Lung (tissue), 12 donors: ENCODE data around the gene HDX. TPM values are rescaled to one million over a fixed set of nuclear protein-coding genes. Genes with fewer than 3 reads are reported as not detected.

Experiments
- ATAC-seq: fragments of 200-7000 bp; cut with Tn5 transposase; one replicate; pipeline ENCODE4 v1.9.1; 2020; ENCODE audit warnings: moderate number of reproducible peaks; ENCODE audit not compliant: insufficient read depth, low FRiP score
- DNase-seq, 3 donors: peaks; one replicate each; pipeline ENCODE4 v3.0.0-alpha.2; 2013 to 2017
- H3K27ac ChIP-seq, 2 donors: one replicate each; pipeline ENCODE4 v1.5.1; 2013; ENCODE audit warnings: mild to moderate bottlenecking in 2 of 2, moderate library complexity in 2 of 2, control low read depth in 1 of 2, inconsistent platforms in 1 of 2, low read depth in 1 of 2, low read length in 1 of 2
- H3K27me3 ChIP-seq, 3 donors: one replicate each; pipeline ENCODE4 v1.5.1; 2013; ENCODE audit warnings: low read length in 2 of 3; ENCODE audit not compliant: control insufficient read depth in 3 of 3, insufficient read depth in 3 of 3
- H3K36me3 ChIP-seq, 4 donors: one replicate each; pipeline ENCODE4 v1.5.1; 2013; ENCODE audit warnings: low read length in 4 of 4, mild to moderate bottlenecking in 1 of 4, moderate library complexity in 1 of 4; ENCODE audit not compliant: control insufficient read depth in 4 of 4, insufficient read depth in 4 of 4
- H3K4me1 ChIP-seq, 5 donors: one replicate each; pipeline ENCODE4 v1.5.1; 2013; ENCODE audit warnings: low read length in 5 of 5, mild to moderate bottlenecking in 2 of 5, moderate library complexity in 1 of 5; ENCODE audit not compliant: control insufficient read depth in 5 of 5, insufficient read depth in 5 of 5
- H3K4me3 ChIP-seq: one replicate; pipeline ENCODE4 v1.5.1; 2013; ENCODE audit warnings: mild to moderate bottlenecking, control low read depth, moderate library complexity
- H3K9ac ChIP-seq, 2 donors: one replicate each; pipeline ENCODE4 v1.5.1; 2013; ENCODE audit warnings: low read length in 2 of 2, control low read depth in 1 of 2; ENCODE audit not compliant: insufficient read depth in 1 of 2
- H3K9me3 ChIP-seq, 4 donors: one replicate each; pipeline ENCODE4 v1.5.1; 2013; ENCODE audit warnings: low read length in 3 of 4, mild to moderate bottlenecking in 1 of 4, moderate library complexity in 1 of 4; ENCODE audit not compliant: control insufficient read depth in 4 of 4, insufficient read depth in 3 of 4
- WGBS, 2 donors: extraction: QIAGEN DNeasy Blood & Tissue Kit; methylation state at CpG; one replicate each; pipeline ENCODE4 v1.1.7; 2013; 5-methylcytosine and 5-hydroxymethylcytosine counted together
- polyA plus RNA-seq, 2 donors: library from polyadenylated mRNA; stranded (reverse); fragments of 200-250 nt; gene quantifications; one replicate each; pipeline ENCODE4 v1.2.1, GENCODE V29; 2013
- total RNA-seq, 2 donors: library from RNA; depleted of rRNA in 1 of 2; stranded (reverse); fragments of >200 nt in 1 of 2; gene quantifications; one replicate each; pipeline ENCODE4 v1.2.1, GENCODE V29; 2014 to 2021
- TF ChIP-seq, protein P1 (sequence below): IDR thresholded peaks from 2 replicates; pipeline ENCODE4 v1.5.1; 2012; ENCODE audit warnings: mild to moderate bottlenecking; ENCODE audit errors: control extremely low read depth, extremely low read depth
- donor health status: control.
- donor health status: control.
- donor health status: Bipolar disorder and iron deficiency.
- donor health status: healthy.
- donor health status: DM: yes; HTN: yes; CAD: no.

The HDX gene
- total and polyA plus RNA-seq, 4 donors, result 0.43 to 11.2 (median 2.4) TPM

DNA sequence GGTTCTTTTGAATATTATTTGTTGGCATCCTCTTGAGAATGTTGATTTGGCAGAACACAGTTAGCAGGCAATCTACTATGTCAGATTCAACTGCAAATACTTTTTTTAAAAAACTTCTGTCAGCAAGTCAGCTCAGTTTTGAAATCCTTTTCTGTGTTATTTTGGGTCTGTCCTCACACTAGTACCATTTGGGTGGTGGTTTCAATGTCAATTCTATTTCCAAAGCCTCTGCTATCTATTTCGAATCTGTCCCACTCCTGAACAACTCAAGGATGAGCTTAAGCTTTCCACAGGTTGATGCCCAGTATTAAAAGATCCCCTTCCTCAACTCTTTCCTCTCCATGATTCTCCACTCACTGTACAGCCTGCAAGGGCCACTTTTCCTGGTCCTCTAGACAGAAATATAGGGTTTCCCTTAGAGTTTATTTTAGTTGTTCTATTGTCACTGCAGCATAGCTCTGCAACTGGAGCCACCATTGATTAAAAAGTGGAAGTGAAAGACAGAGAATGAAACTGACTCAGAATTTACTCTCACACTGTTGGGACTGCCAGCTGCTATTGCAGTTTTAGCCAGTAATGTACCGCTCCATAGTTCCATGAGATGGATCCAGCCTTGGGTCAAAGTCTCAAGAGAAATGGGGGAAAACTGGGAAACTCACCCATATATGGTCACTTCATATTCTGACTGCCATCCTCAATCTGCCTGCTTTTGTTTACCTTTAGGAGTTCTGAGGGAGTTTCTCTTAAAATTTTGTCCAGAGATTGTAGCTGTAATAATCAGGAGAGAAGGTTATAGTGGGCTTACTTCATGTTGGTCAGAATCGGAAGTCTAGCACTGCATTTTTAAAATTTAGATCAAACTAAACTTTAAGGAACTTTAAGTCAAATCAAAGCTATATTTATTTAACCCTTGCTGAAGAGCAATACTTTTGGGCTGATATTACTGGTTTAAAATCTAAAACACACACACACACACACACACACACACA, 14.6 kb downstream of the HDX start:
- 66 to 78% methylated on average over 3 of the region's 3 CpGs for WGBS, 2 donors

DNA sequence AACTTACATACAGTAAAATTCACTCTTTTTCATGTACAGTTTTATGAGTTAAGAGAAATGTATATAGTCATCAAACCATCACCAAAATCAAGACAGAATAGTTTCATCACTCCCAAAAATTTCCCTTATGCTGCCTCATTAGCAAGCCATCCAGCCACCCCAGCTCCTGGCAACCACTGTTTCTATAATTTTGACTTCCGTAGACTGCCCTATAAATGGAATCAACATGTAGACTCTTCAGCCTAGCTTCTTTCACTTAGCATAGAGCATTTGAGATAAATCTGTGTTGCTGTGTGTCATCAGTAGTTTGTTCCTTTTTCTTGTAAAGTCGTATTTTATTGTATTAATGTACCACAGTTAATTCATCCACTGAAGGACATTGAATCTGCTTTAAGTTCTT, 23.2 kb downstream of the HDX start:
- Histone ChIP-seq H3K27ac (no peak overlapping the region), H3K9ac (no peak overlapping the region), H3K4me3 (no peak overlapping the region), H3K36me3 (peaks cover 0 to 4% (median 0%) of the 10 kb centered on the region in 4 donors), H3K4me1 (no peaks in the 10 kb centered on the region), H3K27me3 (no peaks in the 10 kb centered on the region), H3K9me3 (peaks cover 0 to 6% (median 2%) of the 10 kb centered on the region in 4 donors)
- ATAC-seq (no peak), DNase-seq (no peak)
- TF ChIP-seq, protein P1, sequence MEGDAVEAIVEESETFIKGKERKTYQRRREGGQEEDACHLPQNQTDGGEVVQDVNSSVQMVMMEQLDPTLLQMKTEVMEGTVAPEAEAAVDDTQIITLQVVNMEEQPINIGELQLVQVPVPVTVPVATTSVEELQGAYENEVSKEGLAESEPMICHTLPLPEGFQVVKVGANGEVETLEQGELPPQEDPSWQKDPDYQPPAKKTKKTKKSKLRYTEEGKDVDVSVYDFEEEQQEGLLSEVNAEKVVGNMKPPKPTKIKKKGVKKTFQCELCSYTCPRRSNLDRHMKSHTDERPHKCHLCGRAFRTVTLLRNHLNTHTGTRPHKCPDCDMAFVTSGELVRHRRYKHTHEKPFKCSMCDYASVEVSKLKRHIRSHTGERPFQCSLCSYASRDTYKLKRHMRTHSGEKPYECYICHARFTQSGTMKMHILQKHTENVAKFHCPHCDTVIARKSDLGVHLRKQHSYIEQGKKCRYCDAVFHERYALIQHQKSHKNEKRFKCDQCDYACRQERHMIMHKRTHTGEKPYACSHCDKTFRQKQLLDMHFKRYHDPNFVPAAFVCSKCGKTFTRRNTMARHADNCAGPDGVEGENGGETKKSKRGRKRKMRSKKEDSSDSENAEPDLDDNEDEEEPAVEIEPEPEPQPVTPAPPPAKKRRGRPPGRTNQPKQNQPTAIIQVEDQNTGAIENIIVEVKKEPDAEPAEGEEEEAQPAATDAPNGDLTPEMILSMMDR, result no peak
- 76 to 95% methylated on average over 2 of the region's 2 CpGs for WGBS, 2 donors

More for the DNA sequence above, 14.6 kb downstream of the HDX start:
- Histone ChIP-seq H3K4me3 (no peak overlapping the region), H3K4me1 (no peaks in the 10 kb centered on the region), H3K27me3 (no peaks in the 10 kb centered on the region), H3K9ac (no peak overlapping the region), H3K9me3 (peaks cover 0 to 5% (median 2%) of the 10 kb centered on the region in 4 donors), H3K27ac (no peak overlapping the region), H3K36me3 (peaks cover 0 to 7% (median 0%) of the 10 kb centered on the region in 4 donors)
- DNase-seq (no peak), ATAC-seq (no peak)
- TF ChIP-seq, protein P1, result no peak

DNA sequence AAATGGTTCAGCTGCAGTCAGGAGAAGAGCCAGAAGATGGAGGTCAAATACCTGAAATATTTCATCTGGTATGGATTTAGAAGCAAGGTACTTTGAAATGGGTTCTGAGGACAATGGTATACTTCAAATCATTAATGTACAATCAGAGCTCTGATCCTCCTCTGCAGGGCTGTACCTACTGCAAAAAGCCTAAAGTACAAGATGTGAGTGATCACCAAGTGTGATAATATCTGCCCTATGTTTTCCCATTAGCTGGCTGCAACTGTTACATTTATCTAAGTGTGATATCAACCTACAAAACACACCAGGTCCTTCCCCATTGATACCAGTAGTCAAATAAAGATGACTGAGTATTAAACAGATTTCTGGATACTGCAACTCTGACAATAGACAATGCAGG, 25.1 kb downstream of the HDX start:
- H3K4me1 ChIP-seq, result no peaks in the 10 kb centered on the region
- TF ChIP-seq, protein P1, result no peak
- H3K9me3 ChIP-seq, result no peaks in the 10 kb centered on the region
- no peaks in the 10 kb centered on the region for H3K27me3 ChIP-seq
- H3K9ac ChIP-seq, result no peak overlapping the region
- no peaks in the 10 kb centered on the region for H3K36me3 ChIP-seq
- no peak overlapping the region for H3K27ac ChIP-seq
- ATAC-seq, result no peak
- DNase-seq, result no peak
- no peak overlapping the region for H3K4me3 ChIP-seq
